ENCODE measurements around the gene NBAS.

NBAS gene

GRCh38 chr2:15583826-15584225, 22.7 kb upstream of the NBAS start:
- no peak for TF ChIP-seq CTCF (IDR thresholded peaks at IDR 0.05; ENCODE audit: insufficient read depth, low read length, missing control alignments)
- CTCF ChIA-PET, result interaction anchor here (9.7 kb wide), 1 partner anchor 8 kb away, joined by 129 read pairs; no protein-coding TSS in a partner anchor
- no peak overlapping the region for H3K4me3 ChIP-seq (ENCODE audit: low read depth, low read length)
- no peak for DNase-seq (ENCODE audit: low read depth, low spot score)
- POLR2A ChIA-PET, result no interaction called here

- CTCF ChIA-PET, result no interaction called here
- POLR2A ChIA-PET, result no interaction called here
- H3K4me3 ChIP-seq (ENCODE audit: low read depth, low read length), result no peak overlapping the region
- DNase-seq (ENCODE audit: low read depth, low spot score), result no peak
- TF ChIP-seq CTCF (IDR thresholded peaks at IDR 0.05; ENCODE audit: insufficient read depth, low read length, missing control alignments), result no peak
Observed at GRCh38 chr2:15582710-15583357, 21.7 kb upstream of the NBAS start.

GRCh38 chr2:15580451-15580850, 19.3 kb upstream of the NBAS start:
- no peak overlapping the region for H3K4me3 ChIP-seq (ENCODE audit: low read depth, low read length)
- POLR2A ChIA-PET, result no interaction called here
- DNase-seq (ENCODE audit: low read depth, low spot score), result no peak
- no peak for TF ChIP-seq CTCF (IDR thresholded peaks at IDR 0.05; ENCODE audit: insufficient read depth, low read length, missing control alignments)
- CTCF ChIA-PET, result interaction anchor here (0.6 to 10.3 kb wide), 3 partner anchors 8 to 946 kb away, joined by 3 to 129 read pairs (median 111); partner anchors contain the start of genes DDX1 and NBAS

GRCh38 chr2:15579641-15580040, 18.5 kb upstream of the NBAS start:
- no peak for TF ChIP-seq CTCF (IDR thresholded peaks at IDR 0.05; ENCODE audit: insufficient read depth, low read length, missing control alignments)
- CTCF ChIA-PET, result interaction anchor here (0.7 to 10.3 kb wide), 6 partner anchors 8 to 944 kb away, joined by 3 to 129 read pairs (median 4); partner anchors contain the start of genes DDX1 and NBAS
- POLR2A ChIA-PET, result no interaction called here
- no peak for DNase-seq (ENCODE audit: low read depth, low spot score)
- no peak overlapping the region for H3K4me3 ChIP-seq (ENCODE audit: low read depth, low read length)

GRCh38 chr2:15577071-15577735, 16.1 kb upstream of the NBAS start:
- no peak for DNase-seq (ENCODE audit: low read depth, low spot score)
- ChIA-PET POLR2A (no interaction called here), CTCF (interaction anchor here (0.5 to 10.3 kb wide), 21 partner anchors 11 to 1834 kb away, joined by 3 to 129 read pairs (median 4); partner anchors contain the start of genes DDX1 and NBAS)
- H3K4me3 ChIP-seq (ENCODE audit: low read depth, low read length), result no peak overlapping the region
- peak; percentile 86 for TF ChIP-seq CTCF (IDR thresholded peaks at IDR 0.05; ENCODE audit: insufficient read depth, low read length, missing control alignments)

- POLR2A ChIA-PET, result no interaction called here
- no peak overlapping the region for H3K4me3 ChIP-seq (ENCODE audit: low read depth, low read length)
- CTCF ChIA-PET, result interaction anchor here (10.3 kb wide), 1 partner anchor 16 kb away, joined by 129 read pairs; the partner anchor contains the start of gene DDX1
- DNase-seq (ENCODE audit: low read depth, low spot score), result no peak
- no peak for TF ChIP-seq CTCF (IDR thresholded peaks at IDR 0.05; ENCODE audit: insufficient read depth, low read length, missing control alignments)
Observed at GRCh38 chr2:15571729-15572128, 10.6 kb upstream of the NBAS start.

Data from AG04449 (cell line).